ENCODE data around the gene MYO9B.
A peak's percentile ranks its signal among the peaks of the same experiment; 100 is the strongest.
"Not testable (repeated sequence)": the region's sequence is repeated elsewhere in the genome, so short reads cannot be mapped to it uniquely, and the experiment has no call there.

The MYO9B gene

GRCh38 chr19:17091758-17092333, 16.3 kb downstream of the MYO9B start:
- DNase-seq (ENCODE audit: low read depth, low spot score): no peak

- DNase-seq (ENCODE audit: low read depth, low spot score): no peak
These were observed 17.1 kb downstream of the MYO9B start for GRCh38 chr19:17092696-17093095.

- not testable (repeated sequence) for DNase-seq (ENCODE audit: low read depth, low spot score)
These were observed 19.1 kb downstream of the MYO9B start for GRCh38 chr19:17094694-17095093.

GRCh38 chr19:17095141-17095919, 19.8 kb downstream of the MYO9B start:
- DNase-seq (ENCODE audit: low read depth, low spot score): no peak

GRCh38 chr19:17097593-17098126, 22.1 kb downstream of the MYO9B start:
- no peak for DNase-seq (ENCODE audit: low read depth, low spot score)

- DNase-seq (ENCODE audit: low read depth, low spot score): no peak
These were observed 22.7 kb downstream of the MYO9B start for GRCh38 chr19:17098326-17098725.

- DNase-seq (ENCODE audit: low read depth, low spot score): no peak
These were observed 26.4 kb downstream of the MYO9B start for GRCh38 chr19:17101686-17102628.

GRCh38 chr19:17103177-17103576, 27.6 kb downstream of the MYO9B start:
- no peak for DNase-seq (ENCODE audit: low read depth, low spot score)

- DNase-seq (ENCODE audit: low read depth, low spot score): no peak
These were observed 29.1 kb downstream of the MYO9B start for GRCh38 chr19:17104679-17105078.

GRCh38 chr19:17105556-17105955, 30.0 kb downstream of the MYO9B start:
- DNase-seq (ENCODE audit: low read depth, low spot score): no peak

GRCh38 chr19:17106964-17107363, 31.4 kb downstream of the MYO9B start:
- not testable (repeated sequence) for DNase-seq (ENCODE audit: low read depth, low spot score)

GRCh38 chr19:17107546-17108452, 32.2 kb downstream of the MYO9B start:
- peak; percentile 80 for DNase-seq (ENCODE audit: low read depth, low spot score)

GRCh38 chr19:17108453-17108784, 32.8 kb downstream of the MYO9B start:
- DNase-seq (ENCODE audit: low read depth, low spot score): no peak

- DNase-seq (ENCODE audit: low read depth, low spot score): no peak
These were observed 33.7 kb downstream of the MYO9B start for GRCh38 chr19:17109300-17109699.

GRCh38 chr19:17109962-17110598, 34.5 kb downstream of the MYO9B start:
- DNase-seq (ENCODE audit: low read depth, low spot score): no peak

- DNase-seq (ENCODE audit: low read depth, low spot score): no peak
These were observed 35.0 kb downstream of the MYO9B start for GRCh38 chr19:17110599-17110966.

GRCh38 chr19:17111766-17112165, 36.2 kb downstream of the MYO9B start:
- no peak for DNase-seq (ENCODE audit: low read depth, low spot score)

GRCh38 chr19:17112271-17112670, 36.7 kb downstream of the MYO9B start:
- DNase-seq (ENCODE audit: low read depth, low spot score): no peak

- no peak for DNase-seq (ENCODE audit: low read depth, low spot score)
These were observed 37.1 kb downstream of the MYO9B start for GRCh38 chr19:17112700-17113099.

- DNase-seq (ENCODE audit: low read depth, low spot score): no peak
These were observed 37.7 kb downstream of the MYO9B start for GRCh38 chr19:17113127-17113785.

Measured in brain pericyte (primary cell).